Caco-2 (cell line): Measurements from ENCODE around the gene CRAMP1. TPM values are rescaled to one million over a fixed set of nuclear protein-coding genes. Genes with fewer than 3 reads are reported as not detected.

Experiments
- BruUV-seq: library from RNA; stranded (reverse); fragments of 400-500 nt; replicated peaks from 2 replicates; lab custom pipeline; 2021; lab: Mats Ljungman, UMichigan
- CTCF ChIA-PET: fragments of 300-600 bp; sonication (Branson Sonifier 250); formaldehyde crosslinking; loops from one replicate; lab custom pipeline; 2022; ENCODE audit warnings: antibody characterized with exemption; lab: Charles Lee
- POLR2A ChIA-PET: fragments of 300-600 bp; sonication (Branson Sonifier 250); formaldehyde crosslinking; loops from one replicate; lab custom pipeline; 2022; ENCODE audit warnings: antibody characterized with exemption; lab: Charles Lee
- DNase-seq, 2 experiments: peaks; one replicate each; pipeline versions ENCODE4 v3.0.0 to v3.0.0-alpha.2; 2020 to 2022
- H3K27me3 ChIP-seq: replicated peaks from 2 replicates; pipeline ENCODE4 v1.6.0; 2011; ENCODE audit warnings: low read length; ENCODE audit not compliant: control insufficient read depth, insufficient read depth
- H3K36me3 ChIP-seq: 2 replicates; pipeline ENCODE4 v1.5.1; 2011; ENCODE audit warnings: low read length; ENCODE audit not compliant: control insufficient read depth, insufficient read depth
- H3K4me1 ChIP-seq: fragments of 250-450 bp; sonication (Bioruptor Pico); 2 replicates; pipeline ENCODE4 v1.5.1; 2020; ENCODE audit warnings: mild to moderate bottlenecking
- H3K4me3 ChIP-seq: 2 replicates; pipeline ENCODE4 v1.5.1; 2011; ENCODE audit warnings: low read depth, mild to moderate bottlenecking, control low read depth, low read length
- H3K9me3 ChIP-seq: fragments of 250-450 bp; sonication (Bioruptor Pico); 2 replicates; pipeline ENCODE4 v1.5.1; 2020; ENCODE audit warnings: mild to moderate bottlenecking, moderate library complexity
- H3K27ac Mint-ChIP-seq: one replicate; pipeline ENCODE4 v1.8.0; 2022; ENCODE audit warnings: mixed read lengths; ENCODE audit not compliant: unreplicated experiment
- H3K27me3 Mint-ChIP-seq: one replicate; pipeline ENCODE4 v1.8.0; 2022; ENCODE audit warnings: mixed read lengths; ENCODE audit not compliant: insufficient read depth, unreplicated experiment
- H3K36me3 Mint-ChIP-seq: one replicate; pipeline ENCODE4 v1.8.0; 2022; ENCODE audit warnings: mild to moderate bottlenecking, mixed read lengths; ENCODE audit not compliant: insufficient read depth, unreplicated experiment
- H3K4me1 Mint-ChIP-seq: one replicate; pipeline ENCODE4 v1.8.0; 2022; ENCODE audit warnings: low read depth, mixed read lengths; ENCODE audit not compliant: unreplicated experiment
- H3K4me3 Mint-ChIP-seq: one replicate; pipeline ENCODE4 v1.8.0; 2022; ENCODE audit warnings: mild to moderate bottlenecking, moderate library complexity, mixed read lengths; ENCODE audit not compliant: unreplicated experiment
- H3K9me3 Mint-ChIP-seq: one replicate; pipeline ENCODE4 v1.8.0; 2022; ENCODE audit warnings: mixed read lengths; ENCODE audit not compliant: unreplicated experiment
- CTCF ChIP-seq, 2 experiments: fragments of 200-600 bp in 1 of 2; IDR thresholded peaks; 1 replicate in 1 of 2; 2 replicates in 1 of 2; pipeline versions ENCODE4 v1.5.1 to v1.8.0; 2011 to 2022; ENCODE audit warnings: antibody characterized with exemption in 1 of 2, control low read depth in 1 of 2, inconsistent platforms in 1 of 2, low read depth in 1 of 2, low read length in 1 of 2, mild to moderate bottlenecking in 1 of 2, moderate library complexity in 1 of 2; ENCODE audit not compliant: insufficient read depth in 1 of 2, severe bottlenecking in 1 of 2, unreplicated experiment in 1 of 2
- intact Hi-C: fragments of 100-400 bp; cut with micrococcal nuclease; formaldehyde crosslinking; loops from one replicate; pipeline ENCODE4 v1.10.0; 2022; ENCODE audit not compliant: unreplicated experiment
- total RNA-seq: library from RNA; stranded (reverse); gene quantifications from 2 replicates; pipeline ENCODE4 v1.2.3, GENCODE V29; 2022

CRAMP1 gene
- total RNA-seq, 1 experiment from 2014 or later = 24.7 TPM

DNA sequence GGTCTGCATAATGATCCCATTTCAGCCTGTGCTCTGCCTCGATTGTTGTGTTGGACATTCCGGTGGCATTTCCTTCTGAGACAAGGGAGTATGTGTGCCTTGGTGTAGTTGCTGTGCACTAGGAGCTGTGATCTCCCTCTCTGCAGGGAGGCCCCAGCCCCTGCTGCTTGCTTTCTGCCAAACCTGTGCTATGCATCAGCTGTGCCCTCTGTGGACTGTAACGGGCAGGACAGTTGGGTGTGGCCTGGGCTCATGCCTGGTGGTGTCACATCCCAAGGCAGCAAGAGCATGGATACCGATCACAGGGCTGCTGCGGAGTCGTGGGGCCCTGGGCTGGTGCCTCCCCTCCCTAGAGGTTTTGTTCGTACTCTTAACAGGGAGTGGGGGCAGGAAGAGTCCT, 62.1 kb downstream of the CRAMP1 start:
- no peak for DNase-seq
- Mint-ChIP-seq H3K27ac (no peak overlapping the region), H3K36me3 (peaks cover 50% of the 10 kb centered on the region), H3K27me3 (no peaks in the 10 kb centered on the region), H3K4me3 (no peak overlapping the region), H3K4me1 (peaks cover 8% of the 10 kb centered on the region), H3K9me3 (no peaks in the 10 kb centered on the region)
- Histone ChIP-seq H3K4me3 (no peak overlapping the region), H3K4me1 (peaks cover 9% of the 10 kb centered on the region; the same call in 1 of the 2 replicates), H3K9me3 (no peaks in the 10 kb centered on the region), H3K36me3 (no peaks in the 10 kb centered on the region), H3K27me3 (no peaks in the 10 kb centered on the region)
- no TSS peak for BruUV-seq
- no peak for TF ChIP-seq CTCF (IDR thresholded peaks at IDR 0.05; ENCODE audit: insufficient read depth in 1 of 2, low read depth in 1 of 2, low read length in 1 of 2, severe bottlenecking in 1 of 2, unreplicated experiment in 1 of 2)
- intact Hi-C loops = loop anchor here (10.0 kb wide), 1 partner anchor 60 kb away; the partner anchor contains the start of genes CRAMP1 and IFT140
- ChIA-PET CTCF (no interaction called here), POLR2A (no interaction called here)

DNA sequence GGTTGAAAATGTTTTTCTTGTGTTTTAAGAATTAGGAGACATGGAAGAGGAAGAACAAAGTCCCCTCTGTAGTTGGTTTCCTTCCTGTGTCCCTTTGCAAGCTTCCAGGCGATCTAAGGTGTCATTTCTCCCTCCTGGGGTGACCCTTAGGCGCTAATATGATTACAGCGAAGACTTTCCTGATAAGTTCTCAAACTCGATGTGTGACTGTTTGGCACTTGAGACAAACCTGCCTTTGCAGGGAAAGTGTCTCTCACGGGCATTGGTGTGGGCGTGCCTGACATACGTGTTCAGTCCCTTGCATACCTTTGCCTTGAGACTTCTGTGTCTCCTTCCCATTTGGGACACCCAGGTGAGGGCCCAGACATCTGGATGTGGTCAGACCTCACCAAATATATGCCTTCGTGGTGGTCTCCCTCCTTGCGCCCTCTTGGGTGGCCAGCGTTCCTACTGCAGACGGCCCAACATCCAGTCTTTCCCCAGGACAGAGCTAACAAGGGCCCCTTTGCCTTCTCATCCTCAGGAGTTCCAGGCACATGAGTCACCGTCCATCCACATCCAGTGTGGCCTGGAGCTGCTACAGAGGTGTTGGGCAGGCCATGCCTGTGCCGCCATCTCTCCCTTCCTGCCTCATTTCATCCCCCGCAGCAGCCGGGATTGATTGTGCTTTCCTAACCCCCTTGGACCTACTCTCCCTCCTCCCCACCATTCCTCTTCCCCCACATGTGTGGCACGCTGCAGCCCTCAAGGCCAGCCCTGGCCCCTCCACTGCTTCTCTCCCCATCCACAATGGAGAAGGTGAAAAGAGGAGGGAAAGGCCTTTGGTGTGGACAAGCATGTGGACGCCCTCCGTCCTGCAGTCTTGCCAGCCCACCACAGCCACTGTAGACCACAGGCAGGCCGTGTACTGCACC, 62.8 kb downstream of the CRAMP1 start:
- H3K27ac Mint-ChIP-seq = peak overlapping the region; percentile 40
- POLR2A ChIA-PET = interaction anchor here (0.5 kb wide), 1 partner anchor 30 kb away, joined by 4 read pairs; no protein-coding TSS in a partner anchor
- TF ChIP-seq CTCF (IDR thresholded peaks at IDR 0.05; ENCODE audit: insufficient read depth in 1 of 2, low read depth in 1 of 2, low read length in 1 of 2, severe bottlenecking in 1 of 2, unreplicated experiment in 1 of 2) = no peak
- intact Hi-C loops = loop anchor here (10.0 kb wide), 1 partner anchor 60 kb away; the partner anchor contains the start of genes CRAMP1 and IFT140
- H3K27me3 Mint-ChIP-seq = no peaks in the 10 kb centered on the region
- H3K4me3 Mint-ChIP-seq = no peak overlapping the region
- BruUV-seq = no TSS peak
- H3K4me1 Mint-ChIP-seq = peaks cover 8% of the 10 kb centered on the region
- CTCF ChIA-PET = interaction anchor here (0.6 kb wide), 1 partner anchor 446 kb away, joined by 3 read pairs; no protein-coding TSS in a partner anchor
- DNase-seq = no peak
- H3K9me3 ChIP-seq = no peaks in the 10 kb centered on the region
- no peak overlapping the region for H3K4me3 ChIP-seq
- H3K36me3 ChIP-seq = no peaks in the 10 kb centered on the region
- peaks cover 9% of the 10 kb centered on the region; the same call in 1 of the 2 replicates for H3K4me1 ChIP-seq
- peaks cover 50% of the 10 kb centered on the region for H3K36me3 Mint-ChIP-seq
- H3K9me3 Mint-ChIP-seq = no peaks in the 10 kb centered on the region
- no peaks in the 10 kb centered on the region for H3K27me3 ChIP-seq

GRCh38 chr16:1676661-1677060, 64.5 kb downstream of the CRAMP1 start:
- no peak overlapping the region for H3K27ac Mint-ChIP-seq
- Histone ChIP-seq H3K4me3 (no peak overlapping the region), H3K27me3 (no peaks in the 10 kb centered on the region), H3K4me1 (peaks cover 9% of the 10 kb centered on the region; the same call in 1 of the 2 replicates), H3K36me3 (no peaks in the 10 kb centered on the region), H3K9me3 (no peaks in the 10 kb centered on the region)
- BruUV-seq = no TSS peak
- DNase-seq = no peak
- no peak for TF ChIP-seq CTCF (IDR thresholded peaks at IDR 0.05; ENCODE audit: insufficient read depth in 1 of 2, low read depth in 1 of 2, low read length in 1 of 2, severe bottlenecking in 1 of 2, unreplicated experiment in 1 of 2)
- POLR2A ChIA-PET = no interaction called here
- CTCF ChIA-PET = interaction anchor here (1.2 kb wide), 1 partner anchor 66 kb away, joined by 6 read pairs; the partner anchor contains the start of gene IFT140
- H3K4me3 Mint-ChIP-seq = peak overlapping the region; percentile 56
- peaks cover 44% of the 10 kb centered on the region for H3K36me3 Mint-ChIP-seq
- intact Hi-C loops = loop anchor here (10.0 kb wide), 1 partner anchor 62 kb away; the partner anchor contains the start of genes CRAMP1 and IFT140
- H3K27me3 Mint-ChIP-seq = no peaks in the 10 kb centered on the region
- H3K9me3 Mint-ChIP-seq = no peaks in the 10 kb centered on the region
- H3K4me1 Mint-ChIP-seq = peaks cover 8% of the 10 kb centered on the region
